Sigmoid colon (tissue), 4 donors: ENCODE results near the gene RPS6KA5.

Experiments
- CTCF ChIP-seq, 4 experiments: fragments of 450-650 bp in 3 of 4; fragments of 200-600 bp in 1 of 4; IDR thresholded peaks; one replicate each; pipeline ENCODE4 v1.5.1; 2016 to 2019; ENCODE audit warnings: antibody characterized with exemption in 4 of 4, mild to moderate bottlenecking in 3 of 4, moderate library complexity in 2 of 4
- POLR2AphosphoS5 ChIP-seq, 4 donors: sonication (generic); formaldehyde crosslinking; IDR thresholded peaks; one replicate each; pipeline ENCODE4 v1.6.1; 2017; ENCODE audit warnings: antibody characterized with exemption in 4 of 4

DNA sequence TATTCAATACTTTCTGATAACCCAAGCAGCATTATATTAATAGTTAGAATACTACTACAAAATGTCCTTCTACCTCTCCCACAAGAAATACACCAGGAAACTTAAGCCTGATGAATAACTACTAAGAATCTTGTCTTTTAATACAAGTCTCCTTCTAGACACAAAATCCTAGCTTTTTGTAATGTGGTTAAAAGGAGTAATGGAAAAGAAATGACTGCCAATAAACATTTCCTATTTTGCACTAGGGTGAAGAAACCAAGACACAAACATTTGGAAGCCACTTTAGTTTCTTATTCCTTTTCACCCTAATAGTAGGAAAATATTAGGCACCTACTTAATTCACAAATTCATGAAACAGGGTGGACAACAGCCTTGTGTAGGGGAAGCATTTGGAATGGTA lies 192.9 kb downstream of the RPS6KA5 start:
- TF ChIP-seq CTCF (IDR thresholded peaks at IDR 0.05), result no peak
- peak in 1 of 4 donors; percentile 20 for TF ChIP-seq POLR2AphosphoS5 (IDR thresholded peaks at IDR 0.05)
